K562 (cell line): ENCODE data around the gene WFDC2. TPM values are rescaled to one million over a fixed set of nuclear protein-coding genes. Genes with fewer than 3 reads are reported as not detected.

Source experiments
- ATAC-seq: fragments of 200-7000 bp; cut with Tn5 transposase; 3 replicates; pipeline ENCODE4 v1.9.1; 2020; ENCODE audit warnings: moderate library complexity
- BruUV-seq: library from RNA; stranded (reverse); fragments of 400-500 nt; replicated peaks from 2 replicates; lab custom pipeline; 2021; lab: Mats Ljungman, UMichigan
- CTCF ChIA-PET: fragments of 300-600 bp; formaldehyde crosslinking; extraction: SDS; loops from one replicate; lab custom pipeline; 2021; ENCODE audit warnings: low intra/inter-chr PET ratio; lab: Yijun Ruan, JAX
- POLR2A ChIA-PET: fragments of 300-600, 350-650 bp; sonication (Branson Sonifier 250); formaldehyde crosslinking; extraction: SDS; loops from one replicate; lab custom pipeline; 2021; ENCODE audit warnings: antibody characterized with exemption, inconsistent platforms; lab: Yijun Ruan, JAX
- DNase-seq, 4 experiments: peaks; one replicate each; pipeline versions ENCODE4 v3.0.0 to v3.0.0-alpha.2; 2011 to 2018; ENCODE audit warnings: low spot score in 3 of 4, mixed read lengths in 3 of 4; ENCODE audit errors: extremely low read depth in 1 of 4
- FAIRE-seq: peaks from 2 replicates; lab custom pipeline; 2011; peaks lifted over from hg19 to GRCh38; lab: Jason Lieb, UNC
- H2AFZ ChIP-seq: 2 replicates; pipeline ENCODE4 v1.6.0; 2011; ENCODE audit warnings: low read depth, low read length, control low read depth, inconsistent platforms
- H3K27ac ChIP-seq: fragments of 200-600 bp; 3 replicates; pipeline ENCODE4 v1.8.0; 2011; ENCODE audit warnings: low read depth, mild to moderate bottlenecking, control low read depth, inconsistent platforms, low read length, moderate library complexity, mixed read lengths; ENCODE audit errors: extremely low read depth
- H3K27me3 ChIP-seq, 2 experiments: fragments of 300-600 bp in 1 of 2; 2 replicates in 1 of 2; 3 replicates in 1 of 2; pipeline versions ENCODE4 v1.6.0 to v1.8.0; 2011; ENCODE audit warnings: inconsistent platforms in 2 of 2, low read length in 2 of 2, mild to moderate bottlenecking in 1 of 2, mixed read lengths in 1 of 2, moderate library complexity in 1 of 2; ENCODE audit not compliant: control insufficient read depth in 2 of 2, insufficient read depth in 2 of 2
- H3K36me3 ChIP-seq: fragments of 300-600 bp; 3 replicates; pipeline ENCODE4 v1.8.0; 2011; ENCODE audit warnings: mild to moderate bottlenecking, low read length, inconsistent platforms; ENCODE audit not compliant: control insufficient read depth, insufficient read depth
- H3K4me1 ChIP-seq, 2 experiments: fragments of 200-600 bp in 1 of 2; replicated peaks in 1 of 2; 2 replicates in 1 of 2; 3 replicates in 1 of 2; pipeline versions ENCODE4 v1.5.1 to v1.8.0; 2011; ENCODE audit warnings: inconsistent platforms in 2 of 2, low read length in 2 of 2, mild to moderate bottlenecking in 1 of 2, mixed read lengths in 1 of 2, moderate library complexity in 1 of 2; ENCODE audit not compliant: control insufficient read depth in 2 of 2, insufficient read depth in 2 of 2
- H3K4me2 ChIP-seq: 2 replicates; pipeline ENCODE4 v1.6.1; 2011; ENCODE audit warnings: low read length, control low read depth, inconsistent platforms, mixed read lengths; ENCODE audit not compliant: insufficient read depth
- H3K4me3 ChIP-seq: fragments of 200-600 bp; sonication (generic), shearing (Covaris generic); 2 replicates; pipeline ENCODE4 v1.5.1; 2016; ENCODE audit warnings: control low read depth, inconsistent platforms
- H3K79me2 ChIP-seq: fragments of 200-600 bp; 3 replicates; pipeline ENCODE4 v1.8.0; 2011; ENCODE audit warnings: low read length, inconsistent platforms; ENCODE audit not compliant: control insufficient read depth, insufficient read depth
- H3K9ac ChIP-seq, 2 experiments: 2 replicates each; pipeline versions ENCODE4 v1.6.0 to v1.6.1; 2011; ENCODE audit warnings: low read depth in 2 of 2, low read length in 2 of 2, control low read depth in 1 of 2, inconsistent platforms in 1 of 2, mild to moderate bottlenecking in 1 of 2, mixed read lengths in 1 of 2; ENCODE audit not compliant: insufficient read depth in 1 of 2
- H3K9me1 ChIP-seq: one replicate; pipeline ENCODE4 v1.6.0; 2011; ENCODE audit warnings: inconsistent platforms, mild to moderate bottlenecking, low read length, moderate library complexity; ENCODE audit not compliant: control insufficient read depth, insufficient read depth
- H3K9me3 ChIP-seq: replicated peaks from 2 replicates; pipeline ENCODE4 v1.5.1; 2011; ENCODE audit warnings: low read depth, low read length, inconsistent platforms; ENCODE audit not compliant: control insufficient read depth, insufficient read depth
- H4K20me1 ChIP-seq: replicated peaks from 2 replicates; pipeline ENCODE4 v1.6.1; 2011; ENCODE audit warnings: low read length, inconsistent platforms, mixed read lengths; ENCODE audit not compliant: control insufficient read depth, insufficient read depth
- ARNT ChIP-seq, 2 experiments: fragments of 450-650 bp; IDR thresholded peaks; 2 replicates each; pipeline ENCODE4 v1.6.1; 2016; ENCODE audit warnings: mild to moderate bottlenecking in 1 of 2
- COPS2 ChIP-seq: fragments of 450-650 bp; conservative IDR thresholded peaks from 2 replicates; pipeline ENCODE4 v1.6.1; 2016; ENCODE audit warnings: mild to moderate bottlenecking, moderate library complexity
- CSDE1 ChIP-seq, 2 experiments: fragments of 450-650 bp; IDR thresholded peaks; 2 replicates each; pipeline ENCODE4 v1.6.1; 2016; ENCODE audit warnings: mild to moderate bottlenecking in 1 of 2
- EGR1 ChIP-seq: fragments of 450-650 bp; conservative IDR thresholded peaks from 2 replicates; pipeline ENCODE4 v1.6.1; 2017; ENCODE audit warnings: mild to moderate bottlenecking
- KDM1A ChIP-seq, 2 experiments: fragments of 450-650 bp; IDR thresholded peaks; 2 replicates each; pipeline ENCODE4 v1.6.1; 2016; ENCODE audit warnings: mild to moderate bottlenecking in 2 of 2
- NCOR1 ChIP-seq: fragments of 450-650 bp; IDR thresholded peaks from 2 replicates; pipeline ENCODE4 v1.6.1; 2016; ENCODE audit warnings: mild to moderate bottlenecking, moderate library complexity
- NFE2 ChIP-seq: IDR thresholded peaks from 2 replicates; pipeline ENCODE4 v1.6.1; 2014; ENCODE audit warnings: antibody characterized with exemption, low read depth
- SP2 ChIP-seq: IDR thresholded peaks from 2 replicates; pipeline ENCODE4 v1.6.1; 2011; ENCODE audit warnings: mild to moderate bottlenecking, low read depth, low read length, moderate library complexity; ENCODE audit not compliant: poor library complexity, severe bottlenecking; ENCODE audit errors: extremely low read depth
- WGBS: fragments of 100-300 bp; shearing (Covaris generic); methylation state at CpG from one replicate; pipeline ENCODE4 v1.1.6; 2016; ENCODE audit warnings: low coverage, mixed read lengths; ENCODE audit not compliant: insufficient coverage; ENCODE audit errors: missing lambda C conversion rate; 5-methylcytosine and 5-hydroxymethylcytosine counted together
- in situ Hi-C: fragments of 300-500 bp; cut with MboI; formaldehyde crosslinking; loops from 4 replicates; pipeline ENCODE4 v1.15.0; 2018; ENCODE audit warnings: inconsistent platforms, mixed read lengths
- intact Hi-C: fragments of 100-400 bp; cut with micrococcal nuclease; formaldehyde crosslinking; loops from 2 replicates; pipeline ENCODE4 v1.14.2; 2022
- polyA plus RNA-seq, 8 experiments: library from polyadenylated mRNA; depleted of rRNA in 4 of 8; stranded (reverse) in 5 of 8; unstranded in 3 of 8; fragments of >200 nt; fragmentation: Nextera tagmentation in 2 of 8; fragmentation: Illumina TruSeq in 1 of 8; extraction: Ambion mirVana in 2 of 8; extraction: Trizol in 1 of 8; gene quantifications; 2 replicates each; pipeline versions ENCODE4 v1.2.1 to v1.2.3, GENCODE V29; 2011 to 2014; ENCODE audit warnings: inconsistent platforms in 1 of 8, missing spikeins in 1 of 8
- total RNA-seq, 7 experiments: library from RNA; depleted of rRNA in 6 of 7; stranded (reverse); fragments of >200 nt in 6 of 7; fragmentation: Illumina TruSeq in 2 of 7; extraction: Trizol in 2 of 7; gene quantifications; 2 replicates each; pipeline versions ENCODE4 v1.2.1 to v1.2.3, GENCODE V29; 2011 to 2021; ENCODE audit warnings: low replicate concordance in 1 of 7
- TF ChIP-seq, protein P1 (sequence below): IDR thresholded peaks from 2 replicates; pipeline ENCODE4 v1.6.1; 2011; ENCODE audit not compliant: insufficient read length; ENCODE audit errors: extremely low read depth
- TF ChIP-seq, protein P2 (sequence below): fragments of 450-650 bp; IDR thresholded peaks from 2 replicates; pipeline ENCODE4 v1.6.1; 2014; ENCODE audit warnings: low read depth, mild to moderate bottlenecking, moderate library complexity, borderline replicate concordance
- TF ChIP-seq, protein P3 (sequence below): fragments of 250-450 bp; sonication (Bioruptor Pico); IDR thresholded peaks from 2 replicates; pipeline ENCODE4 v1.4.0; 2020; ENCODE audit warnings: mild to moderate bottlenecking, moderate library complexity

Gene WFDC2
- total and polyA plus RNA-seq, 9 of the 15 experiments (the other 6 are each of a cell fraction or from before 2014, with no cell fraction given): not detected

DNA sequence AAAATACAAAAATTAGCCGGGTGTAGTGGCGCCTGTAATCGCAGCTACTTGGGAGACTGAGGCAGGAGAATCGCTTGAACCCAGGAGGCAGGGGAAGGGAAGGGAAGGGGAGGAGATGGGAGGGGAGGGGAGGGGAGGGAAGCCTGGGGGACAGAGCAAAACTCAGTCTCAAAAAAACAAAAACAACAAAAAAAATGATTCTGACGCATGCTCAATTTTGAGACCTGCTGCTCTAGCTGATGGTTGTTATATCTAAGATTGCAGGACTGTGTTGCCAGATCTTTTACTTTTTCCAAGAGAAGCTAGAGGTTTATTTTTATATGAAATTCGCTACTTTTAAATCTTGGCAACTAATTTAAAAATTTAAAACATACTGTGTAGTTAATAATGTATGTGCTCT lies 2.4 kb upstream of the WFDC2 start (continued):
- TF ChIP-seq, protein P1, sequence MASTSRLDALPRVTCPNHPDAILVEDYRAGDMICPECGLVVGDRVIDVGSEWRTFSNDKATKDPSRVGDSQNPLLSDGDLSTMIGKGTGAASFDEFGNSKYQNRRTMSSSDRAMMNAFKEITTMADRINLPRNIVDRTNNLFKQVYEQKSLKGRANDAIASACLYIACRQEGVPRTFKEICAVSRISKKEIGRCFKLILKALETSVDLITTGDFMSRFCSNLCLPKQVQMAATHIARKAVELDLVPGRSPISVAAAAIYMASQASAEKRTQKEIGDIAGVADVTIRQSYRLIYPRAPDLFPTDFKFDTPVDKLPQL: no peak
- TF ChIP-seq ARNT (IDR thresholded peaks at IDR 0.05): no peak
- TF ChIP-seq, protein P2, sequence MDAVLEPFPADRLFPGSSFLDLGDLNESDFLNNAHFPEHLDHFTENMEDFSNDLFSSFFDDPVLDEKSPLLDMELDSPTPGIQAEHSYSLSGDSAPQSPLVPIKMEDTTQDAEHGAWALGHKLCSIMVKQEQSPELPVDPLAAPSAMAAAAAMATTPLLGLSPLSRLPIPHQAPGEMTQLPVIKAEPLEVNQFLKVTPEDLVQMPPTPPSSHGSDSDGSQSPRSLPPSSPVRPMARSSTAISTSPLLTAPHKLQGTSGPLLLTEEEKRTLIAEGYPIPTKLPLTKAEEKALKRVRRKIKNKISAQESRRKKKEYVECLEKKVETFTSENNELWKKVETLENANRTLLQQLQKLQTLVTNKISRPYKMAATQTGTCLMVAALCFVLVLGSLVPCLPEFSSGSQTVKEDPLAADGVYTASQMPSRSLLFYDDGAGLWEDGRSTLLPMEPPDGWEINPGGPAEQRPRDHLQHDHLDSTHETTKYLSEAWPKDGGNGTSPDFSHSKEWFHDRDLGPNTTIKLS: no peak
- no peak for TF ChIP-seq EGR1
- TF ChIP-seq, all 486 proteins: peak for 0

DNA sequence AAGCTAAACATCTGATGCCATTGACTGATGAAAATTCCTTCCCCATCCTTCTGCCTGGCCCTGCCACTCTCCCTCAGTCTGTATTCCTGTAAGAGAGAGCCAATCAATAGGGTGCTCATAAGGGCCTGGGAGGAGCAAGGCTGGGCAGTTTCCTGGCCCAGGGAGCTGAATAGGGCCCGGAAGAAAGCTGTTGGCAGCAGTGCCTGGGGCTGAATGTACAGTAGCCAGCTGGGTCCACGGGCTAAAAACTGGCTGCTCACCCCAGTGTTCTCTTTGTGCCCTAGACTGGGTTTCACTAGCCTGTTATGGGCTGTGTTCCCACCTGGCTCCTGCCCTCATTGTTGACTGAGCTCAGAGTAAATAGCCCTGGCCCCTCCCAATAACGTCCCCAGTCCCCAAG lies 1.7 kb upstream of the WFDC2 start:
- WGBS: 2% methylated on average over 3 of the region's 3 CpGs
- in situ Hi-C loops: no loop called here
- CTCF ChIA-PET: no interaction called here

More for the DNA sequence above, 1.7 kb upstream of the WFDC2 start:
- no peaks in the 10 kb centered on the region for H3K79me2 ChIP-seq
- BruUV-seq: no TSS peak
- no peak overlapping the region for H2AFZ ChIP-seq
- peaks cover 0 to 16% of the 10 kb centered on the region in 2 experiments; a peak in 2 of 5 replicates for H3K4me1 ChIP-seq
- no peaks in the 10 kb centered on the region for H3K9me3 ChIP-seq
- H3K9ac ChIP-seq: no peak overlapping the region
- no peaks in the 10 kb centered on the region for H3K36me3 ChIP-seq
- H3K9me1 ChIP-seq: peaks cover 2% of the 10 kb centered on the region
- H4K20me1 ChIP-seq: 0 out of 2 replicates have a peak, but pooled peaks cover 3% of the 10 kb centered on the region
- H3K4me2 ChIP-seq: no peak overlapping the region
- POLR2A ChIA-PET: interaction anchor here (0.6 kb wide), 1 partner anchor 170 kb away, joined by 3 read pairs; no protein-coding TSS in a partner anchor
- intact Hi-C loops: no loop called here
- no peak overlapping the region for H3K4me3 ChIP-seq
- ATAC-seq (no peak), FAIRE-seq (no peak), DNase-seq (no peak)
- no peak overlapping the region for H3K27ac ChIP-seq
- peaks cover 26 to 35% of the 10 kb centered on the region in 2 experiments; a peak in 4 of 5 replicates for H3K27me3 ChIP-seq
- no peak for TF ChIP-seq COPS2
- no peak for TF ChIP-seq CSDE1 (IDR thresholded peaks at IDR 0.05)
- TF ChIP-seq NFE2: no peak
- no peak for TF ChIP-seq NCOR1
- no peak for TF ChIP-seq SP2
- TF ChIP-seq, protein P3, sequence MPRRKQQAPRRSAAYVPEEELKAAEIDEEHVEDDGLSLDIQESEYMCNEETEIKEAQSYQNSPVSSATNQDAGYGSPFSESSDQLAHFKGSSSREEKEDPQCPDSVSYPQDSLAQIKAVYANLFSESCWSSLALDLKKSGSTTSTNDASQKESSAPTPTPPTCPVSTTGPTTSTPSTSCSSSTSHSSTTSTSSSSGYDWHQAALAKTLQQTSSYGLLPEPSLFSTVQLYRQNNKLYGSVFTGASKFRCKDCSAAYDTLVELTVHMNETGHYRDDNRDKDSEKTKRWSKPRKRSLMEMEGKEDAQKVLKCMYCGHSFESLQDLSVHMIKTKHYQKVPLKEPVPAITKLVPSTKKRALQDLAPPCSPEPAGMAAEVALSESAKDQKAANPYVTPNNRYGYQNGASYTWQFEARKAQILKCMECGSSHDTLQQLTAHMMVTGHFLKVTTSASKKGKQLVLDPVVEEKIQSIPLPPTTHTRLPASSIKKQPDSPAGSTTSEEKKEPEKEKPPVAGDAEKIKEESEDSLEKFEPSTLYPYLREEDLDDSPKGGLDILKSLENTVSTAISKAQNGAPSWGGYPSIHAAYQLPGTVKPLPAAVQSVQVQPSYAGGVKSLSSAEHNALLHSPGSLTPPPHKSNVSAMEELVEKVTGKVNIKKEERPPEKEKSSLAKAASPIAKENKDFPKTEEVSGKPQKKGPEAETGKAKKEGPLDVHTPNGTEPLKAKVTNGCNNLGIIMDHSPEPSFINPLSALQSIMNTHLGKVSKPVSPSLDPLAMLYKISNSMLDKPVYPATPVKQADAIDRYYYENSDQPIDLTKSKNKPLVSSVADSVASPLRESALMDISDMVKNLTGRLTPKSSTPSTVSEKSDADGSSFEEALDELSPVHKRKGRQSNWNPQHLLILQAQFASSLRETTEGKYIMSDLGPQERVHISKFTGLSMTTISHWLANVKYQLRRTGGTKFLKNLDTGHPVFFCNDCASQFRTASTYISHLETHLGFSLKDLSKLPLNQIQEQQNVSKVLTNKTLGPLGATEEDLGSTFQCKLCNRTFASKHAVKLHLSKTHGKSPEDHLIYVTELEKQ: no peak
- no peak for TF ChIP-seq KDM1A (IDR thresholded peaks at IDR 0.05)
